ENCODE data around the gene SPATC1L.

Gene SPATC1L

DNA sequence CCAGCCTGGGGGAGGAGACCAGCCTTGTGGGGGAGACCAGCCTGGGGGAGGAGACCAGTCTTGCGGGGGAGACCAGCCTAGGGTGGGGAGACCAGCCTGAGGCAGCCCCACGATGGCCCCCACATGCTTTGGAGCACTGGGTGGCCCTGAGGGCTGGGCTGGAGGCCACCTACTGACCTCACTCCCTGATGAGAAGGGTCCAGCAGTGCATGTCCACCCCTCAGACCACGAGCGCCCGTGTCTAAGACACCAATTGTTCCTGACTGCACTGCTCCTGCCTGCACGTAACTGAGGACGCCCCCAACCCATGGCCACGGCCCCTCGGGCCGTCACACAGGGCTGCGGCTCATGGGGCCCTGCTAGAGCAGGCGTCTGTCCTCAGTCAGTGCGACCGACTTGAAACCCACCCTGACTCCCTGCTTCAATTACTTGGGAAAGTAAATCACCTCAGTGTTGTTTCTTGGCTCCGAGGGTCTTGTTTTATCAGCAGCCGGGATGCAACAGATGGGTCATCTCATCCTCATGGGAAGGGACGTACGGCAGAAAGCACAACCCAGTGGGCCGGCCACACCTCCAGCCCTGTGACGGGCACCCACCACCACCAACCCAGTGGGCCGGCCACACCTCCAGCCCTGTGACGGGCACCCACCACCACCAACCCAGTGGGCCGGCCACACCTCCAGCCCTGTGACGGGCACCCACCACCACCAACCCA, at the start of gene SPATC1L:
TSS of gene SPATC1L (minus strand) at position 550 of the 715 bp plus-strand sequence. CDS start 1,643 bp downstream, outside the sequence.
- no peak for DNase-seq (ENCODE audit: low read depth)
- TF ChIP-seq, protein P1, sequence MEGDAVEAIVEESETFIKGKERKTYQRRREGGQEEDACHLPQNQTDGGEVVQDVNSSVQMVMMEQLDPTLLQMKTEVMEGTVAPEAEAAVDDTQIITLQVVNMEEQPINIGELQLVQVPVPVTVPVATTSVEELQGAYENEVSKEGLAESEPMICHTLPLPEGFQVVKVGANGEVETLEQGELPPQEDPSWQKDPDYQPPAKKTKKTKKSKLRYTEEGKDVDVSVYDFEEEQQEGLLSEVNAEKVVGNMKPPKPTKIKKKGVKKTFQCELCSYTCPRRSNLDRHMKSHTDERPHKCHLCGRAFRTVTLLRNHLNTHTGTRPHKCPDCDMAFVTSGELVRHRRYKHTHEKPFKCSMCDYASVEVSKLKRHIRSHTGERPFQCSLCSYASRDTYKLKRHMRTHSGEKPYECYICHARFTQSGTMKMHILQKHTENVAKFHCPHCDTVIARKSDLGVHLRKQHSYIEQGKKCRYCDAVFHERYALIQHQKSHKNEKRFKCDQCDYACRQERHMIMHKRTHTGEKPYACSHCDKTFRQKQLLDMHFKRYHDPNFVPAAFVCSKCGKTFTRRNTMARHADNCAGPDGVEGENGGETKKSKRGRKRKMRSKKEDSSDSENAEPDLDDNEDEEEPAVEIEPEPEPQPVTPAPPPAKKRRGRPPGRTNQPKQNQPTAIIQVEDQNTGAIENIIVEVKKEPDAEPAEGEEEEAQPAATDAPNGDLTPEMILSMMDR (conservative IDR thresholded peaks at IDR 0.05; ENCODE audit: low read depth, low read length), result no peak
- peak within 1 kb of the TSS; percentile 88 for H3K4me3 ChIP-seq (ENCODE audit: low read length)

DNA sequence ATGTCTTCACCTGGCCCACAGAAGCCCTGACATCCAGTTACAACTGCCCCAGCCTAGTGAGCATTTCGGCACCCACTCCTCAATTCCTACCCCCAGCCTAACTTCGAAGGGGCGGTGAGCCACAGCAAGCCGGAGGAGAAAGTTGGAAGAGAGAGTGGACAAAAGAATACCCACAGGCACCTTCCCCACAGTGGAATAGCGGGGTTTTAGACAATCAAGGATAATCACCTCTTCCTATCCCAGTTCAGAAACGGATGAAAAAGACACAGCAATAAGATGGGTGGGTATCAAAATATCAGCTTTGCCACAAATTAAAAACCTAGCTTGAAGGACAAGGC, 45.6 kb upstream of the SPATC1L start:
- TF ChIP-seq, protein P1 (conservative IDR thresholded peaks at IDR 0.05; ENCODE audit: low read depth, low read length), result no peak
- H3K4me3 ChIP-seq (ENCODE audit: low read length), result peak overlapping the region; percentile 65
- no peak for DNase-seq (ENCODE audit: low read depth)

DNA sequence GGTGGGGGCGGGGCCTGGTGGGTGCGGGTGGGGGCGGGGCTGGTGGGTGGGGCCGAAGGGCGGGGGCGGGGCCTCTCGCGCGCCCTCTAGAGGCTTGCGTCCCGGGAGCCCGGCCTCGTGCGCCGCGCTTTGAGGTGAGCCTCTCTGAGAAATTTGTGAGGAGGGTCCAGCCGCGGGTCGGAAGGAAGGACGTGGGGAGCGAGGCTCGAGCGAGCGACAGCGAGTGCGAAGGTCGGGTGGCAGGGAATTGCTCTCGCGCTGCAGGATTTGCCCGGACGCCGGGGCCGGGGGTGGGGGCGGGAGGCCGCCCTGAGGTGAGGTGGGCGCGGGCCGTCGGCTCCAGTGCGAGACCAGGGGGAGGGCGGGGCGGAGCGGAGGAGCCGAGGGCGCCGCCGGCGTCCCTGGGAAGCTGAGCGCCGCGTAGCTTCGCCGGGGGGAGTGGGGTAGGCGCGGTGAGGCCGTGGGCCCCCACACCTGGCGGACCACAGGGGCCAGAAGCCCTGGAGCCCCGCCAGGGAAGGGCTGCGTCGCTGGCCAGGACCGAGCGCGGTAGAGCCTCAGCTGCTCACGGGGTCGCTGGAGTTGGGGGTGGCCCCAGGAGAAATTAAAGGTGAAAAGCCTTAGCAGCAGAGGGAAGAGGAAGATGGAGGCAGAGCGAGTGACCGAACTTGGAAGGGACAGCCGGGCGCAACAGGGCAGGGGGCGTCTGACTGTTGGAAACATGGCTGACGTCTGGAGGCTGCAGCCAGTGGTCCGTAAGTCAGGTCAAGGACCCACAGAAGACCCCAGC, 45.1 kb upstream of the SPATC1L start:
- TF ChIP-seq, protein P1 (conservative IDR thresholded peaks at IDR 0.05; ENCODE audit: low read depth, low read length), result peak; percentile 51
- DNase-seq (ENCODE audit: low read depth), result no peak
- H3K4me3 ChIP-seq (ENCODE audit: low read length), result peak overlapping the region; percentile 65

DNA sequence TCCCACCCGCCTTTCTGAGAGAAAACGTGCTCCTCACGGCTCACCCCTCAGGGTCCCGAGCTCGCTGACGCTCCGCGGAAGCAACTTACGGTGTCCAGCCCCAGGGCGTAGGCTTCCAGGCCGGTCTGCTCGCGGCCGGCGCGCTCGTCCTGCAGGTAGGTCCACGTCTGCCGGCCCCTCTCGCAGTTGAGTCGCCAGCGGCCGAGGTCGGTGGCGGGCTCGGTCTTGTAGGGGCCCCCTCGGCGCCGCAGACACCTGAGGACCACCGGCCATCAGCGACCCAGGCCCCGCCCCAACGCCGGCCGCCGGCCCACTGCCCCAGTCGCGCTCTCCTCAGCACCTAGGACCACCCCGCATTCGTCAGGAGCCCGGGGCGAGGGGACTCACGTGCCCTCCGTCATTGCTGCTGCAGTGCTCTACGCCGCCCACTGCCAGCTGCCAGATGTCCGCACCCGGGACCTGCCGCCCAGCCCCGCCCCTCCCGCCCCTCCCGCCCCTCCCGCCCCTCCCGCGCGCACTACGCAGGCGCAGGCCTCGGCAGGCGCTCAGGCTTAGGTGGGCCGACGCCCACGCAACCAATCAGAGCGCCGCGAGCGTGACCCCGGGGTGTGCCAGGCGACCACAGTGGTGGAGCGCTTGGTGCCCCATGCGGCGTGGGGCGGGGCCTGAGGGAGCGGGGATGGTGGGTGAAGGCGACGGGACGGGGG, 44.2 kb upstream of the SPATC1L start, which contains the start of gene LSS:
TSS of gene LSS (minus strand) at position 430 of the 707 bp plus-strand sequence. CDS start at position 401, 29 bp downstream.
- peak; percentile 94 for DNase-seq (ENCODE audit: low read depth)
- H3K4me3 ChIP-seq (ENCODE audit: low read length), result peak within 1 kb of the TSS; percentile 88
- TF ChIP-seq, protein P1 (conservative IDR thresholded peaks at IDR 0.05; ENCODE audit: low read depth, low read length), result no peak

DNA sequence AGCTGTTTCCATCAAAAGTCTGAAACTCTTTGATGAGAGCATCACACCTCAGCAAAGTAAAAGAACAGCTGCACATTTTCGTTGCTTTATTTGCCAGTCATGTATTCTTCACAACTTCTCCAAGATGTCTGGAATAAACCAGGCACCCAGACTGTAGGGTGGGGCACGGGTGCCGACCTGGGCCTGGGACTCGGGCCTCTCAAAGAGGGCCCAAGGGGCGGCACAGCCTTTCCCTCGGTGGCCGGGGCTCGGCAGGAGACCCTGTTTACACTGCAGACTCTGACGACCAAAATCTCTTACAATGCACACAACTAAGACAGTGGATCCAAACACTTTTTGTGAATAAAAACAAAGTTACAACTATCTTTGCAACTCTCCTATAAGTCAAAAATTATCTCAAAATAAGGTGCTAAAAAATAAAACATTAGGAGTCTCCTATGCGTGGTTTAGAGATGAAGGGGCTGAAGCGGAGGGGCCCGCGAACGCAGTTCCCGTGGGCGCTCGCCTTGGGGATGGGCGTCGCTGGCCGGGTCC, 43.6 kb upstream of the SPATC1L start:
- DNase-seq (ENCODE audit: low read depth), result no peak
- TF ChIP-seq, protein P1 (conservative IDR thresholded peaks at IDR 0.05; ENCODE audit: low read depth, low read length), result no peak
- peak overlapping the region; percentile 88 for H3K4me3 ChIP-seq (ENCODE audit: low read length)

DNA sequence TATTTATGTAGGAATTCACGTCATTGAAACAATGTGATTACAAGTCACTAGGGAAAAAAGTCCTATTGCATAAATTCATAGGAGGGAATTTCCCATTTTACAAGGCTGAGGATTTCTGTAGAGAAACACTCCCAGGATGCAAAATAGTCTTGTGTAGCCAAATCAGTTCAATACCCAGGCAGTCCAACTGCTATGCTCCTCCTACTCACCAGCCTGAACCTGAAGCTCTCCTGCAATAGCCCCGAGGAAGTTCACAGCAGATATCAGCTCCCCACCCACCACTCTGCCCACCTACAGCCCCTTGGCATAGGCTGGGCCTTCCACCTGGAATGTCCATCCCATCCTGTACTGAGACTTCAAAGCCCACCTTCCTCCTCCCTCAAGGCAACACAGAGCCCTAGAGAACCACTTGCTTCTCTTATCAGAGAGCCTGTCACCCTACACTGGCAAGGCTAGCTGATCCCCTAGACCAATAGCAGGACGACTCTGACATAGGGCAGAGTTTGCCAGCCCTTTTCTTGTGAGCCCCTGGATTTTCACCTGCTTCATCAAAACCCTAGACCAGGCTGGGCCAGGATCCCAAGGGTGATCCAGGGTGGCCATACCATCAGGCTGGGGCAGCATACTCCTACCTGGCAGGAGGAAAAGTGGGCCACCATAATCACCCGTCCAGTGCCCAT, 42.8 kb upstream of the SPATC1L start:
- H3K4me3 ChIP-seq (ENCODE audit: low read length), result peak overlapping the region; percentile 88
- TF ChIP-seq, protein P1 (conservative IDR thresholded peaks at IDR 0.05; ENCODE audit: low read depth, low read length), result no peak
- DNase-seq (ENCODE audit: low read depth), result peak; percentile 31

Data from retinal pigment epithelial cell (primary cell).